ENCODE data around the gene DHH.

DHH gene

GRCh38 chr12:49043856-49044258, 50.7 kb downstream of the DHH start:
- in situ Hi-C loops (cut with MboI; ENCODE audit: low sequenced_read_pairs, unreplicated experiment) = no loop called here
- DNase-seq (ENCODE audit: low spot score) = peak; percentile 90
- TF ChIP-seq CTCF (IDR thresholded peaks at IDR 0.05; ENCODE audit: borderline replicate concordance, control extremely low read depth, extremely low read depth, insufficient read depth, missing control alignments) = peak; percentile 87

- TF ChIP-seq CTCF (IDR thresholded peaks at IDR 0.05; ENCODE audit: borderline replicate concordance, control extremely low read depth, extremely low read depth, insufficient read depth, missing control alignments) = no peak
- DNase-seq (ENCODE audit: low spot score) = no peak
- in situ Hi-C loops (cut with MboI; ENCODE audit: low sequenced_read_pairs, unreplicated experiment) = no loop called here
These were observed 51.4 kb downstream of the DHH start for GRCh38 chr12:49043241-49043640.

- TF ChIP-seq CTCF (IDR thresholded peaks at IDR 0.05; ENCODE audit: borderline replicate concordance, control extremely low read depth, extremely low read depth, insufficient read depth, missing control alignments) = no peak
- in situ Hi-C loops (cut with MboI; ENCODE audit: low sequenced_read_pairs, unreplicated experiment) = no loop called here
- DNase-seq (ENCODE audit: low spot score) = no peak
These were observed 52.6 kb downstream of the DHH start for GRCh38 chr12:49041881-49042484.

- in situ Hi-C loops (cut with MboI; ENCODE audit: low sequenced_read_pairs, unreplicated experiment) = no loop called here
- no peak for DNase-seq (ENCODE audit: low spot score)
- TF ChIP-seq CTCF (IDR thresholded peaks at IDR 0.05; ENCODE audit: borderline replicate concordance, control extremely low read depth, extremely low read depth, insufficient read depth, missing control alignments) = no peak
These were observed 53.3 kb downstream of the DHH start for GRCh38 chr12:49041036-49041880.

GRCh38 chr12:49040364-49040855, 54.2 kb downstream of the DHH start:
- in situ Hi-C loops (cut with MboI; ENCODE audit: low sequenced_read_pairs, unreplicated experiment) = no loop called here
- no peak for TF ChIP-seq CTCF (IDR thresholded peaks at IDR 0.05; ENCODE audit: borderline replicate concordance, control extremely low read depth, extremely low read depth, insufficient read depth, missing control alignments)

GRCh38 chr12:49039421-49040363, 54.9 kb downstream of the DHH start:
- in situ Hi-C loops (cut with MboI; ENCODE audit: low sequenced_read_pairs, unreplicated experiment) = no loop called here
- DNase-seq (ENCODE audit: low spot score) = no peak
- no peak for TF ChIP-seq CTCF (IDR thresholded peaks at IDR 0.05; ENCODE audit: borderline replicate concordance, control extremely low read depth, extremely low read depth, insufficient read depth, missing control alignments)

More at GRCh38 chr12:49040364-49040855, 54.2 kb downstream of the DHH start:
- DNase-seq (ENCODE audit: low spot score) = no peak
